GM19395 (cell line): Measurements from ENCODE around the gene ATXN7L1.
"Not testable (repeated sequence)": the region's sequence is repeated elsewhere in the genome, so short reads cannot be mapped to it uniquely, and the experiment has no call there.

Experiments used
- ATAC-seq: cut with Tn5 transposase; IDR thresholded peaks from one replicate; pipeline ENCODE4 v1.9.1; 2021; ENCODE audit warnings: mild to moderate bottlenecking, moderate library complexity; ENCODE audit not compliant: unreplicated experiment

Gene ATXN7L1

DNA sequence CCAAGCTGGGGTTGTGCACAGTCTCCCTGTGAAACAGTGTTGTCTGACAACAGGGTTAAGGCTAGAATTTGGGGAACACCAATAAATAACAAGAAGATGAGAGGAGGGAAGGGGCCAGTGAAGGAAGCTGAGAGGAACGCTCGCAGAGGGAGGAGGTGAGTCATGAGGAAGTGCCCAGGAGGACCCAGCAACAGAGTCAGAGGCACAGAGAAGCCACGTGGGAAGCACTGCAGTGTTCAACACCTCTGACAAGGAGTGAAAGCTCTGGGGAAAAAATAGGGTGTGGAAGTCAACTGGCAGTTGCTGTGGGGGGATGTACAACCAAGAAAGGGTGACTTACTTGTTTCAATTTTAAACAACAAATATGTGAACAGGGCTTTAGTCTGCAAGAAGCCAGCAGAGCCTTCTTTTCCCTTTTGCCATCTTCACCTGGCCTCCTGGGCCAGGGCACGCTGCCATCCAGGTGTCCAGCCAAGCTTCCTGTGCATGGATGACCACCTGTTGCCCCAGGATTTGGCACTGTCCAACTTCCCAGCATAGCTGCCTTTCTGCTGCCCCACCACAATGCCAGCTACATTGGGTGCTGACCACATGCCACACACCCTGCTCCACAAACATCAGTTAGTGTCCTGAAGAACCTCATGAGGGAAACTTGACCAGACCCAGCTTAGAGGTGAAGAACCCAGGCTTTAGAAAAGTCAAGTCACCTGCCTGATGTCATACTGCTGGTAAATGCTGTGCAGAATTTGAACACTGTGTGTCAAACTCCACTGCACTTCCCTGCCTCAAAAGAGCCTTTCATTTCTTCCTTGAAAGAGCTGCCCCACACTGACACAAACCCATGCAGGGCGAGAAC lies 69.6 kb downstream of the ATXN7L1 start:
- peak; percentile 47 for ATAC-seq

DNA sequence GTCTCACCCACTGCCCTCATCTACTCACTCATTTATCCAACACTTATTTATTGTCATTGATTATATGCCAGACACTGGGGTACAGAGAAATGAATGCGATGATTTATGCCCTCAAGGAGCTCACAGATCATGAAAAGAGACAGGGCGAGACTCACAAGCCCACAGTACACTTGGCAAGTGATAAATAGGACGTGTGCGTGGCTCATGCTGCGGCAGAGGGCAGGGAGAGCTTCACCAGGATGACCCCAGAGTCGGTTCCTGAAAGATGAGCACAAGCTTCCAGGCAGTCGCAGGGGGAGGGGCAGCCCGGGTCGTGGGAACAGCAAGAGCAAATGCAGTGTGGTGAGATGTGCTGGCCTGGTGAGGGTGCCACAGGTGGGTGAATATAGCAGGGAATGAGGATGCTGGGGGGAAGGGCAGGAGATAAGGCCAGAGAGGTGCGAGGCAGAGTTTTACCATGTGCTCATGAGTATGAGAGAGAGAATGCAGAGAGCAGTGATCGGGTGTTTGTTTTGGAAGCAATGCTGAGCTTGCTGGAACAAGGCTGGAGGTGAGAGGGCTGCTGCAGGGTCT lies 70.9 kb downstream of the ATXN7L1 start:
- ATAC-seq: no peak

DNA sequence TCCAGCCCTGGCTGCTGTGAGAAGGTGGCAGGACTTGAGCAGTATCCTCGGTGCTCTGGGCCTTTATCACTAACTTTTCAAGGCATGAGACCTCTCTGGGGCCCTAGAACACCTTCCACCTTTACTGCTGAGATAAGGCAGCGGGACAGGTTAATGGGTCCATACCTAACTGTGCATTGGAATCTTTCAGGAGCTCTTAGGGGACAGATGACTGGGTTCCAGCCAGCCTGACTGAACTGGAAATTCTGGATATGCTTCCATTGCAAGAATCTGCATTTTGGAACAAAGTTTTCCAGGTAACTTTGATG lies 73.0 kb downstream of the ATXN7L1 start:
- ATAC-seq: no peak

DNA sequence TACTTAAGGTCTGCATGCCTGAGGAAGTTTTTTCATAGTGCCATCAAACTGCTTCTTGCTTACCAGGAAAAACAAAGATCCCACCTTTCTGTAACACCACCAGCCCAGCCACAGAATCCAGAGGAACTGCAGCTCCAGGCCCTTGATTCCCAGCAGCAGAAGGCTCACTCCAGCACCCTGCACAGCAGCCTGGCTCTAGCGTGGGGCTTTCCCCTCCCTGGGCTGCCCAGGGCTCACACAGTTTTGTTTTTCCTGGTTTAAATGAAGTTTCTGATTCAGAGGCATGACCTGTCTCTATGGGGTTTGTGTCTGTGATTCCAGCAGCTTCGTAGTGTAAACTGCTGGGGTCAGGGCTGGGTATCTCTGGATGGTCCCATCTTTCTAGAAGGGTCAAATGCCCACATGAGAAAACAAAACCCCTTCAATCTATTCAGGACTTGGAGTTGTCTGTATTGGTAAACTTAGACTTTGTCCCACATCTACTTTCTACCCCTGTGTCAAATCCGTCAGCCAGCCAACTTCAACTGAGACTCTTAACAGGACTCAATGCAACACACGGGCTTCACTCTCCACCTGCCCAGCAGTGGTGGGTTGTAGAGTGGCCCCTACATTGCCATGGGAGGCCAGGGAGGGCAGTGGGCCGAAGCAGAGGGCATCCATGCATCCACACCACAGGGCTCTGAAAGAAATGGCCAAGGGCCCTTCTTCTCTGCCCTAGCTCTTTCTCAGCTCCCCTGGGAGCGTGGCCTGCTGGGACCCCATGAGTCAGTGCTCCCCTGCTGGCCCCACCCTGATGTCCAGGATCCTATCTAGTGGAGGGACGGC lies 73.6 kb downstream of the ATXN7L1 start:
- ATAC-seq: no peak

DNA sequence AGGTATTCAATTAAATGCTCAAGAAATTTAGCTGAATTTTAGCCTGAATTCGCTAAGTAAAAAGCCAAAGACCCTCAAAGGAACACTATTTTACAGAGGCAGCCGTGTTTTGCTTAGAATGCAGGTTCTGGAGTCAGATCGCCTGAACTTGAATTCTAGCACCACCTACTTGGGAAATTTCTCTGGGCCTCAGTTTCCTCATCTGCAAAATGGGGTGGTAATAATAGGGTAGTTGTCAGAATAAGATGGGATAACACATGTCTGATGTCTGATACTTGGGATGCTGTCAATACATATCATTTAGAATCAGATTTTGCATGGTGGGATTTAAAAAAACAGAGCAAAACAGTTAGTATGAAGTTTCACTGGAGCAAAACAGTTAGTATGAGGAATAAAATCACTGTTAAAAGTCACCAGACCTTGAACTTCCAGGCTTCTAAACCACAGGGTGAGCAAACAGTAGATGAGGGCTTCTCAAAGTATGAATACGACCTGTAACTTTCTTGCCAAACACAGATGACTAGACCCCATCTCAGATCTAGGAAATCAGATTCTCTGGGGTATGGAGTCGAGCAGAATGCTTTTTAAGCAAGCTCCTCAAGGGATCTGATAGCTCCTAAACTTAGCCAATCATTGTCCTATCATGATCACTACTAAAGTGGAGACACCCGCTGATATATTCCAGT lies 75.4 kb downstream of the ATXN7L1 start:
- no peak for ATAC-seq

DNA sequence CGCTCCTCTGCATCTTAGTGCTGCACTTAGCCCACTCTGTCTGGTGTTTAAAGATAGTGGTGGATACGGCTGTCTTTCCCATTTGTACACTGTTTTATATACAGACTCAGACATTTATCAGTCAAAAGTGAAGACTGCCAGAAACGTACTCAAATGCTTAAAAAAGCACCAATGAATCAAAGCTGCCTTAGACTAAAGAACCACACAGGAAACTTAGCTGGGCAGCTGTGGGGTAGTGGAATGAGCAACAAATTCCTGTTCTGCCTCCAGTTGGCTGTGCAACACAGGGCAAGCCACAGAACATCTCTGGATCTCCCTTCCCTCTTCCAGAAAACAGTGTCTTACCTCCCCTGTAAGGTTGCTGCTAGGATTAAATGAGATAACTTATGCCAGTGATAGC lies 76.0 kb downstream of the ATXN7L1 start:
- ATAC-seq: no peak

DNA sequence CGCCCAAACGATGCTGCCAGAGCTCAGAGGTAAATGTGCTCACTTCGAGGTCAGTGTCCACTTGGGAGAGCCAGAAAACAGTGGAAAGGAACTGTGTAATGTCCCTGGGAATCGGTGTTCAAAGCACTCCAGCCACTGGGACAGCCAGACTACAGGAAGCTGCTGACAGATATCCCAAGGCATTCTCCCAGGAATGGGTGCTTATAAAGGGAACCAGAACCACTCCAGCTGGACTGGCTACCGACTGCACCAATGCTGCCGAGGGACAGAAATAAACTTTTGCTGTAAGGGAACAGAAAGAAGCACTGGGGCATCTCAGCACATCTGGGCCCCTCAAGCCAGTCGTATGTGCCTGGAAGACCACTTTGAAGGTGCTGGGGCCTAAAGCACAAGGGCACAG lies 76.7 kb downstream of the ATXN7L1 start:
- no peak for ATAC-seq

DNA sequence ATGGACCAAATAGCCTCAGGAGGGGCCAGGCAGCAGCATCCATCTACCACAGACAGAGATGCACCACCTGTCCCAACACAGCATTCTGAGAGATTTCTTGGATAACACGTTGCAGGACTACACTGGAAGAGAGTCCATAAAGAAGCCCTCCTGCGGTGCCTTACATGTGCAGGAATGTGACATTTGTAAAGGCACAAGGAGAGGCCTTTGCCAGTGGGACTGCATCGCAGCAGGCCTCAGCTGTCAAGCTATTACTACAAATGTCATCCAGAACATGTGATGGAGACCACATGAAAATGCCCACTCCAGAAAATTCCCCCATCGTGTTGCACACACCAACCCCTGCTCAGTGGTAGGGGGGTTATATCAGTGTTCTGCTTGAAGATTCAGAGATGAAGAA lies 77.4 kb downstream of the ATXN7L1 start:
- ATAC-seq: no peak

DNA sequence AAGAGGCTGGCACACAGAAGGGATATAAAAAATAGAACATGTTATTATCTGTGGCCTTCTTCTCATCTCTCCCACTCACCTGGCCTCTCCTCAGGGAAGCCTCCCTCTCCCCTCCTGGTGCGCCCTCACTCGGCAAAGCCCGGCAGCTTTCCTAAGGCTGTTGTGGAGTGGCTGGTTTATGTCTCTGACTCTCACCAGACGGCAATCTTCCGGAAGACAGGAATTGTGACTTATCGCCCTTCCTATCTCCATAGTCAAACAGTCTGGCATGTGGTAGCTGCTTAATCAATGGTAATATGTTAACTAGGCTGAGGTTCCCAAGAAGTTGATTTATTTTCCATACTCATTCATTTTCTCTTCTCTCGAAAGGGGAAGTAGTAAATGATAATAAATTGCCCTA lies 78.7 kb downstream of the ATXN7L1 start:
- no peak for ATAC-seq

DNA sequence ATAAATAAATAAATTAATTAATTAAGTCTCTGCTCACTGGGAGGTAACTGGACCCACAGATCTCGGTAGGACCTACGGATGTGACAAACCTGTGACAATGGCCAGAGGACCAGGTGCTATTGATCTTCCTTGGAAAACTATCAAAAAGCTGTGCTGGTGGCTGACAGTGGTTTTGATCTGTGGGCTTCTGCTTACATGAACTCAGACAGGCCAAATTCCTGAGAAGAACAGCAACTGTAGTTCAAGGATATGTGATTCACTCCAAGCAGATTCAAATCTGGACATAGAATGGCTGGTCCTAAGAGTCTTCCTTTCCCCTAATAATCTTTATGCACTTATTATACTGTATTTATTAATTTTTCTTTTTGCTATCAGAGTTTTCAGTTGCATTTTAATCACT lies 80.0 kb downstream of the ATXN7L1 start:
- no peak for ATAC-seq

DNA sequence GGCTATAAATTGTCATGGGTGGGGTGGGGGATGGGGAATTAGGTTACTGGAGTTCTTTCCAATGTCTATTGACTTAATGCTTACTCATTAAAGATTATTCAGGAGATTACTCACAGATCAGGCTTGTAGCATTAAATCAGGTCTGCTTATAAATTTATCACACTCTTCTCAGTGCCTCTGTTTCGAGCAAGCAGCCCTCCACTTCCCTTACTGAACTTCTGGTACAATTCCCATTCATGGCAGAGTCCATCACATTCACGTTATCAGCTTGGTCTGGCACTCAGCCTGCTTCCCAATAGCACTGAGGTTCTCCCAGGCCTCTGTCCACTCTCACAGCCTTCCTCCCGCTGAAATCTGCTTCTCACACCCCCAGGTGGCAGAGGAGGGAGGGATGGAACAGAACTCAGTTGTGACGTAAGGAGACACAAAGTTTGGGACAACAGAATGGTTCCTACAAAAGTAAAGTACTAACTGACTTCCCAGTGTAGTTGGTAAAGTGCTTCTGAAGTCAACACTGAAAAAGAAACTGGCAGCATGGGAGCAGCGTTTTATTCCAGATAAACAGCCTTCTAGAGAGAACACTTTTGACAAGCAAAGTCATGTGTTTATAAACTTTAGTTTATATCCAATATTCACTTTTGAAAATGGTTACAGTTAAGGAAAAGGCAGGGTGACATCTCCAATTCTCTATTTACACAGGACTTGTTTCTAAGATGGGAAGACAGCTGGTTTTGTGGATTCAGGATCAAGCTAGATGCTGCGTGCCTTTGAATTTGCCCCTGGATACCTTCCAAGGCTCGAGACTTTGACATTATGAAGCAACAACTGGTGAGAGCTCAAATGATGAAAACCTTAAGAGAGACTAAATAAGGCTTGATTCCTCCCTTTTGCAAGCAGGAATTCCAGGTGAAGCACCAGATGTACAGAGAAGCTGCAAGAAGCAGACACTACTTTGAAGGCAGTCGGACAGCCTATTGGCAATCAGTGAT lies 81.4 kb downstream of the ATXN7L1 start:
- ATAC-seq: no peak

DNA sequence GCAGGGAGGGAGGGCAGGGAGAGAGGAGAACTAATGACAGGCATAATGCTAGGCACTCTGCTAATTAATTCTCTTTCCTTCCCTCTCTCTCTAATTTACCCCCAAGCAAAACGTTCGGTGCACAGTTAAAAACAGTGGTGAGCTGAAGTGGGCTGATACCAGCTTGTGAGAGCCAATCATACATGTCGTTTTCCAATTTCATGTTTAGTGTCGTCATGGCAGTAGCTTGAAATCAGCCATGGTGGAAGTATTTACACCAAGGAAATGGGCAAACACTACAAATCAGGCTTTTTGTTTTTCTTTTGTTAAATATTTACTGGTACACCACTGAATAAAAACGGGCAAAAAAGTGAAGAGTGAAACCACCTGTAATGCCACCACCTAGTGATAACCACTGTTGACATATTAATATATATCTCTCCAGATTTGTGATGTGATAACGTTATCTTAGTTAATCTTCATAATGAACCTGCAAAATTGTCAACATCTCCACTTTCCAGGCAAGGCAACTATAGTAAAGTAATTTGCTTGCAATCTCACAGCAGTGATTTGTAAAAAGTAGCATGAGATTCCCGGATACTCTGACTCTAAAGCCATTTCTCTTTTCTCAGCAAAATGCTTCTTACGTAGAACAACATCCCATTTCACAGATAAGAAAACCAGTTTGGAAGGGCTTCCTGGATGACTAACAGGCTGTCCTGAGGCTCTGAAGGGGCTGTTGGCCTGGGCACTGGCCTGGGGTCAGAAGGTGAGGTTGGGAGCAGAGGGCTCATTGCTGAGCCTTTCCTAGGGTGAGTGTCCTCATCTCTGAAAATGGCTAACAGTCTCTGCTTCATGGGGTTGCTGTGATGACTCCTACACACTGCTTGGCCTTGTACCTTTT lies 83.7 kb downstream of the ATXN7L1 start:
- ATAC-seq: no peak

DNA sequence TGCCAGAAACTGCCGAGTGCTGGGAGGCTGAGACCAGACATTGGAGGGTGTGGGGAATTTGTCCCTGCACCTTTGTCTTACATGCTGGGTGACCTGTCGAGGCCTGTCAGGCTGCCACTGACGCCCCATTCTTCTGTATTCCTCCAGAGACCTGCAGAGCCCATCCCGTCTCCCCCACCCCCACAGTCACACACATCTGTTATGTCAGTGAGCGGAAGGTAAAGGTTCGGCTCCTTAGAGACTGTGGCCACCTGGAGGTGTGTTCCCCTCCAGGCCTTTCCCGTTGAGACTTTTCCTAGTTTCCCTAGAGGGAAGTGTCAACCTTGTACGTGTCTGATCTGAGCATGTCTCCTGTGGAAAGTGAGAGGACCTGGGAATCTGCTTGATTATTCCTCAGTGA lies 84.5 kb downstream of the ATXN7L1 start:
- ATAC-seq: no peak

DNA sequence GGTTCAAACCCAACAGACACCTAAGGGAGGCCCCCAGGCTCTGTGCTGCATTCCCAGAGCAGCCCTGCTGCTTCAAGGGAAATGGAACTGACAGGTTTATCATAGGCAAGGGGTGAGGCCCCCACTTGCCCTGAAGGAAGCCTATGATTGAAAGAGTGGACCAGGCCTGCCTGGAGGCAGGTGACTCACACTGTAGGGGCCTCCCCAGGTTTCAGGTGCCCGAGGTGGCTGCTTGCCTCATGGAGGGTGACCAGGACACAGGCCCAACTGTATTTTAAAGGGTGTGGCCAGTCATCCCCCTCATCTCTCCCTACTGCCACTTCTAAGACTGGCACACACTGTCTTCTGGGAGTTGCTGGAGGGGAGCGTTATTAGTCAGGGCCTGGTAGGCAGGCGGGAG lies 85.4 kb downstream of the ATXN7L1 start:
- no peak for ATAC-seq

DNA sequence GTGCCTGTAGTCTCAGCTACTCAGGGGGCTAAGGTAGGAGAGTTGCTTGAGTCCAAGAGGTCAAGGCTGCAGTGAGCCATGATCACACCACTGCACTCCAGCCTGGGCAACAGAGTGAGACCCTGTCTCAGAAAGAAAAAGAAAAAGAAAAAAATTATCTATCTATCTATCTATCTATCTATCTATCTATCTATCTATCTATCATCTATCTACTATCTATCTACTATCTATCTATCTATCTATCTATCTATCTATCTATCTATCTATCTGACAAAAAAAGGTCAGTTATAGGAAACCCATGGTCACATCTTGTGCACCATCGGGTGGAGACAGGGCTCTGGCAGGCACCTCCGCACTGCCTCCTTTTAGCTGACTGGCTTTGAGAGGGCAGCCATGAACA lies 85.9 kb downstream of the ATXN7L1 start:
- ATAC-seq: not testable (repeated sequence)

DNA sequence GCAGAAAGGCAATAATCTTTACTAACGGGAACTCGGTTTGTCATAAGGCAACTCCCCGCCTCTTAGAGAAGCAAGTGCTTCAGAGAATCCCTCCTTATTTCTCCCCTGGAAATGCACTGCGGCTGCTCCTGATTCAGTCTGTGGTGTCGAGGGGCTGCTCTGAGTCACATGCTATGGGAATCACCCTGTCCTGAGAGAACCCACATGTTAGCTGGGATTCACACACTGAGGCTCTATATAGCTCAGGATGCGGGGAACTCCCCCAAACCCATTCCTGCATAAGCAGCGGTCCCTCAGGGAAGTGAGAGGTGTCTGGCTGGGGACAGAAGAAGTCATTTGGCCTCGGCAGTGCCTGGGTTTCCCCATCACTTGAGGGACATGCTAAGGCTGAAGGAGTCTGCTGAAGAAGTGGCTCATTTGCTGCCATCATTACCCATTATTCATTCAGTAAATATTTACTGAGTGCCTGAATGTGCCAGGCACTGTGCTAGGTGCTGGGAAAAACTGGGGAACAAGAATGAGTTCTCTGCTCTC lies 87.5 kb downstream of the ATXN7L1 start:
- no peak for ATAC-seq

DNA sequence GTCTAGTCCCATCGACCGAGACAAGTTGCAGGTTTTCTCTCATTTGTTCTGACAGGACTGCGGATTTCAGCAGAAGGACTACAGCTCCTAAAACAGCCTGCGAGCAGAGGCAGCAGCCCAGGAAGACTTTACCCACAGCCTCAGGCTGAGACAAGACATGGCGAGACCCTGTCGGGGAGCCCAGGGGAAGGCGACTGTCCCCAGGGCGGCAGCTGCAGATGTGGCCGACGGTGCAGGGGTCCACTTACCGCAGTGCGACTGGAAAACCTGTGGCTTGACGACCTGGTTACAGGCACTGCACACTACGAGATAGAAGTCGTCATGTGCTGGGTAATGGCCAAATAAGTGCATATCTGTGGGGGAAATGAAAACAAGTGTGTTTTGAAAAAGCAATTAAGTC lies 88.0 kb downstream of the ATXN7L1 start:
- no peak for ATAC-seq

DNA sequence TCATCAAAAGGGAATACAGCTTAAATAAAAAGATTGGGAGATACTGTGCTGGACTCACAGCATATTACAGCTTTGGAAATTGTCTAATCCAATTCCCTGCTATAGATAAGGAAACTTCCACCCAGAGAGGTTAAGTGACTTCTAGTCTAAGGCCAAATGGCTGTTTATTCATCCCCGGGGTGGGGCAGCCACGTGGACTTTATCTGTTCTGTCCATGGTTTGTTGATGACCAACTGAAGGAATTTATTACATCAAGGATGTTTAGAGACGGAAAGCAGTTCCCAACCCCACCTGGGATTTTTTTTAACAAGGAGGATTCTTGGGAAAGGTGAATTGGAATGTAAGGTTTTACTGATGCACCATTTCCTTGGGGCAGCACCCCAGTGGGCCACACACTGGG lies 88.6 kb downstream of the ATXN7L1 start:
- no peak for ATAC-seq
